GM11168 (cell line): Measurements from ENCODE around the gene AMACR.
"Not testable (repeated sequence)": the region's sequence is repeated elsewhere in the genome, so short reads cannot be mapped to it uniquely, and the experiment has no call there.

Experiments
- in situ Hi-C: fragments of 300-500 bp; cut with MboI; formaldehyde crosslinking; loops from one replicate; pipeline ENCODE4 v1.12.0; 2022; ENCODE audit warnings: low sequenced_read_pairs; ENCODE audit not compliant: unreplicated experiment

Gene AMACR

GRCh38 chr5:34038838-34039237 lies 31.0 kb upstream of the AMACR start:
- in situ Hi-C loops, result no loop called here

DNA sequence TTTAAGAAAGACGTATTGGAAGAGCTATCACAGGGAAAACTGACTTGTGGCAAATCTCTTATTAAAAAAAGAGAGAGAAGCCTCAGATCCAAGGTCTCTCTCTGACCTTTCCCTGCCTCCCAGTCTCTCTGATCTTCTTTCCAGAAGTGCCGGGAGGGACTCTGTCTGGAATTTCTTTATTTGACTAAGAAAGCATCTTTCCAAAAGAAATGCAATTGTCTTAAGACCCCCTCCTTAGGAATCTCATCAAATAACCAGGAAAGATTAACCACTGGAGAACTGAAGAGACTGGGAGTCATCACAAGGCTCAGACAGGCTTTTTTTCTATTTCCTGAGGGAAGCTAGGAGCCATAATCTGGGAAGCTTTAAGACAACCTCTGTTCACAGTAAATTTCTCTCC lies 30.5 kb upstream of the AMACR start:
- in situ Hi-C loops, result no loop called here

GRCh38 chr5:34037726-34038125 lies 29.9 kb upstream of the AMACR start:
- in situ Hi-C loops, result no loop called here

GRCh38 chr5:34035756-34036155 lies 27.9 kb upstream of the AMACR start:
- in situ Hi-C loops, result no loop called here

DNA sequence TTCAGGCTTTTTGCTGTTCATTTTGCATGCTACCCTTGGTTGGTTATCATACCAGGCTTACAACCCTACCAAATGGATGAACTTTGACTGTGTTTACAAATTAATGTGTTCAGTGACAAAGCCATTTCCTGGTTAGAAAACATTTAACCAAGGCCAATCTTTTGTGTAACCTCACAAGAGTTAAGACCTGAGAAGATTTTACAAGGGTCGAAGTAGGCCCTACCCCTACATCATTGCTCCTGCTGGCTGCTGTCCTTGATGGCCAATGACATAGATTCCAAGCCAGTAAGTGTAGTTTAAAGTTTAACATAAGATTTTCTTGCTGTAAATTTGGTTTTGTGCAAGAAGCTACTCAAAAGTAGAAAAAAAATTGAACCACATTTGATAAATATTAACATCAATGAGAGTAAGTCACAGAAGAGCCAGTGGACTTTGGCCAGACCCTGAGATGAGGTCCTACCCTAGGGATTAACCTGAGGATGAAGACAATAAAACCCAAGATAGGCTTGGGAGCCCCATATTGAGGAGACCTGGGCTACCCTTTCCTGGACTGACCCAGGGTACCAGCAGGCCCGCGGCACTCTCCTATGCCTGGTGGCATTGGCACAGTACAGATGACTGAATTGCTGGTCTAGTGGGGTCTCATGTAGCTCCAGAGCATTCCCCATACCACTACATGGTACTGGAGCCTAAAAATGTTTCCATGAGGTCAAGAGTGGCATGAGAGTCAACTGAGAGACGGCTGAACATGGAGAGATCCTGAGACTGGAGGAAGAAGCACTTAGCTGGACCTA lies 26.9 kb upstream of the AMACR start:
- in situ Hi-C loops, result no loop called here

GRCh38 chr5:34031966-34032365 lies 24.1 kb upstream of the AMACR start:
- in situ Hi-C loops, result no loop called here

- in situ Hi-C loops, result no loop called here
Measured at GRCh38 chr5:34031117-34031516, 23.3 kb upstream of the AMACR start.

DNA sequence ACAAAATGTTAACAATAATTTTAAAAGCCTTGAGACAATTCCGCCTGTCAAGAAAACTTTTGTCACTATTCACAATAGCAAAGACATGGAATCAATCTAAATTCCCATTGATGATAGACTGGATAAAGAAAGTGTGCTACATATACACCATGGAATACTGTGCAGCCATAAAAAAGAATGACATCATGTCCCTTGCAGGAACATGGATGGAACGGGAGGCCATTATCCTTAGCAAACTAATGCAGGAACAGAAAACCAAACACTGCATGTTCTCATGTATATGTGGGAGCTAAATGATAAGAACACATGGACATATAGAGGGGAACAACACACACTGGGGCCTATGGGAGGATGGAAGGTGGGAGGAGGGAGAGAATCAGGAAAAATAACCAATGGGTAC lies 22.7 kb upstream of the AMACR start:
- in situ Hi-C loops, result not testable (repeated sequence)

- in situ Hi-C loops, result no loop called here
Measured at GRCh38 chr5:34030048-34030447, 22.2 kb upstream of the AMACR start.

DNA sequence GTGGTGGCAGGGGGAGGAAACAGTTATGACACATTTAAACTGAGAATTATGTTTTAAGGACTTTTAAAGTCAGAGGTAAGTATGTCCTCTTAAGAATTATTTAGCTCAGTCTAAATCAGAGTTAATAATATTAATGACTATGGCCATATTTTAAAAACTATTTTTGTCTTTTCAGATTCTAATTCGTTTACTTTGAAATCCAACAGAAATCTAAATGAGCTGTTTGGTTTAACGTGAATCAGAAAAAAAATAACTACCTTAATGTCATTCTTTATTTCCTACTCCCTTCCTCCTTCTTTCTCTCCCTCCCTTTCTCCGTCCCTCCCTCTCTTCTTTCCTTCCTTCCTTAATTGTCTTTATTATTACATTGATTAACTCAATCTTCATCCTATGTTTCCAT lies 20.5 kb upstream of the AMACR start:
- in situ Hi-C loops, result no loop called here

DNA sequence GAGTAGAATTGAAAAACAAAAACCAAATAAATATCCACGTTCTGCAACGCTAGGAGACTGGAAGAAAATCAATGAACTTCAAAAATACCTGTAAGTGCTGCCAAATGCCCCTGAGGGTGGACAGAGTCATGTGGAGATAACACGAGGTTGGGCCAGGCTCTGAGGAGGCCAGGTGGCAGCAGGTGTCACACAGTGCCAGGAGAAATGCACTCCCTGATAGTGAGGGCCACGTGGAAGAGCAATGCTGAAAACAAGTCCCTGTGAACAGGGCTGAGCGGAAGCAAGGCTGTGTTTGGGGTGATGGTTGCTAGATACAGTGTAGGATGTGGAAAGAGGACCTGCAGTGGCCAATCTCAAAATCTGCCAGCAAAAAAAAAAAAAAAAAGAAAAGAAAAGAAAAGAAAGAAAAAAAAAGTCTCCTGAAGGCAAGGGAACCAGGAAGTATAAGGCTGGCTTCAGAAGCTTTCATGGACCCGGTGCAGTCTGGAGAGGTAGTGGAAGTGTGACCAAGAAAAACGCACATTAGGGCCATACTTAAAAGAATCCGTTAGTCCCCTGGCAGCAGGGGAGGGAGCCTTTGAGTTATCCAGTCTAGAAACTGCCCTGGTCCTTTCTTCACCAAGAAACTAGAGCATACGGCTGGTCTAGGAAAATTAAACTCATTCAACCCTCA lies 18.4 kb upstream of the AMACR start:
- in situ Hi-C loops, result no loop called here

DNA sequence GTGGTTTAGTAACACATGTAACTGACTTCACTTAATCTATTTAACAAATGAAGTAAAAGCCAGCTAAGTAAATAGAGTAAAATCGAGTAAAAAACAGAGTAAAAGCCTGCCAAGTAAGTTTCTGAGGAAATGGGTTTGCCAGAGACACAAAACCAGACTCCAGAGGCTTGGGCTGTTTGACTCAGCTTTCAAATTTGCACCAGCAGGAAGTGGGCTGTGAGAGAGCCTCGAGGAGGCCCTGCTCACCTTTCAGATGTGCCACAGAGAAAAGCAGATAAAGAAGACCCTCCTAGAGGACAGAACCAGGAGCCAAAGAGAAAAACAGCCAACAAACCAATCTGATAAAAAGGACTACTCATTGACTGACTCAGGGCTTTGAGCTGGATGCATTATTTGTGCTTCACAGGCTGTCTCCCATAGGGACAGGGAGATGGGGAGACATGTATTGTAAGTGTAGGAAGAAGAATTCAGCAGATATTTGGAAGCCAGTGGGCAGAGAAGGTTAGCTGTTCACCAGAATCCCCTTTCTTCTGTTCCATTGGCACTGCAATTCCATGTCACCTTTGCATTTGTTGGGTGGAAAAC lies 14.4 kb upstream of the AMACR start:
- in situ Hi-C loops, result no loop called here

- in situ Hi-C loops, result no loop called here
Measured at GRCh38 chr5:34021334-34021733, 13.5 kb upstream of the AMACR start.

DNA sequence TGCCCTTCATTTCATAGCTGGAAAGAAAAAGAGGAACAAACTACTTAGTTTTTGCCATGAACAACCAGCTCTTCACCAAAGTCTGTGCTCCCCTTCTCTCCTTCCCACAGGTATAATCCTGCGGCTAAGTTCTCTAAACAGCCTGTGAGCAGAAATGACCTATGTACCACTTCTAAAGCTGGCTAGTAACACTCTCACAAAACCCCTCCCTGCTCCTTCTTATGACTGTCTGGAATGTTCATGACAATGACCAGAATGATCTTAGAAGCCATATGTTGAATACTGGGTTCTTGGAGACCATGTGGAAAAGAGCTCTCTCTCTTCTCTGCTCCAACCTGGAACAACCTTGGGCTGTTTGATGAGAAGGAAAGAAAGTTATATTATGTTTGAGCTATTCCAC lies 12.9 kb upstream of the AMACR start:
- in situ Hi-C loops, result no loop called here

GRCh38 chr5:34017254-34017653 lies 9.4 kb upstream of the AMACR start:
- in situ Hi-C loops, result no loop called here

DNA sequence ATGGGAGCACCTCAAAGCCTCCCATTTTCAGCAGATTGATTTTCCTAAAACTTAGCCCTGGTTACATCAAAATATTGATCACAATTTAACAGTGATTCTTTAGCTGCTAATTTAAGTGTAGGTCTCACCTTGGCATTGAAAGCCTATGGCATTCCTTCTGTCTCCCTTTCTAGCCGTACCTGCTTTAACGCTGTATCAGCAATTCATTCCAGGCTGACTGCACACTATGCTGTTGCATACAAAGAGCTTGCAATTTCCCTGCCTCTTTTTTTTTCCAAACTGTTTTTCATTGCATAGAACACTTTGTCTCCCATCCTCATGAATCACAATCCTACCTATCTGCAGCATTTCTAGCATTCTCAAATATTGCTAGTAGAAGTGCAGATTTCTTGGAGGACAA lies 8.9 kb upstream of the AMACR start:
- in situ Hi-C loops, result no loop called here

DNA sequence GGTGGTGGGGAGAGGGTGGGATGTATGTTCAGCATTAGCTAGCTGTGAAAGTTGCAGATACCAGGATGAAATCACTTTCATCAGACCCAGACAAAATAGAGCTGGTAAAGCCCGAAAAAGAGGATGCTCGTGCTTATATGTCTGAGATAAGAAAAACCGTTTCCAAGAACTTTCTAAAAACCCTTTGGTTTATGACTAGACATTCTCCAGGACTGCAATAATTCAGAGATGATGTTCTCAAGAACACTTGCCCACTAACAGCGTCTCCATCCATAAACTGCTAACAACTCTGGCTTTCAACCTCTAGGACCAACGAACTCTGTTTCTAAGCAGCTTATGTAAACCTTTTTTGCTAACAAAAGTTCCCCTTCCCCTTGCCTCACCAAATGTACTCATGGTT lies 8.4 kb upstream of the AMACR start:
- in situ Hi-C loops, result no loop called here

DNA sequence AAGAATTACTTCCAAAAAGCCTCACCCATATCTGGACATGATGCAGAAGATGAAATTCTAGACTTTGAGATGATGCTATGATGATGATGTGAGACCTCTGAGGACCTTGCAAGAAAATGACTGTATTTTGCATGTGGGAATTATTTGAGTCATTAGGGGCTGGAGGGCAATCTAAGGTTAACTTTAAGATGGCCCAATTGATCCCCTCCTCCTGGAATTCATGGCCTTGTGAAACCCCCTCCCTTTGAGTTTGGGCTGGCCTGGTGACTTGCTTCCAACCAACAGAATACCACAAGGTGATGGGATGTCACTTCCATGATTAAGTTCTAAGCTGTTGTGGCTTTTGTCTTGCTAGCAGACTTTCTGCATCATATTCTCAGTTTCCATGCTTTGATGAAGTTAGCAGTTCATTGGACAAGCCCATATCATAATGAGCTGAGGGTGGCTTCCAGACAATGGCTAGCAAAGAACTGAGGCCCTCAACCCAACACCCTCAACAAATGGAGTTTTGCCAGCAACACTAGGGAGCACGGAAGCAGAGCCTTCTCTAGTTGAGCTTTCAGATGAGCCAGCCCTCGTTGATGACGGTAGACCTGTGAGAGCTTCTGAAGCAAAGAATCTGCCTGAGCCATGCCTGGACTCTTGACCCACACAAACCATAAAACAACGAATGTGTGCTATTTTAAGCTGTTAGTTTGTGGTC lies 7.4 kb upstream of the AMACR start:
- in situ Hi-C loops, result no loop called here

DNA sequence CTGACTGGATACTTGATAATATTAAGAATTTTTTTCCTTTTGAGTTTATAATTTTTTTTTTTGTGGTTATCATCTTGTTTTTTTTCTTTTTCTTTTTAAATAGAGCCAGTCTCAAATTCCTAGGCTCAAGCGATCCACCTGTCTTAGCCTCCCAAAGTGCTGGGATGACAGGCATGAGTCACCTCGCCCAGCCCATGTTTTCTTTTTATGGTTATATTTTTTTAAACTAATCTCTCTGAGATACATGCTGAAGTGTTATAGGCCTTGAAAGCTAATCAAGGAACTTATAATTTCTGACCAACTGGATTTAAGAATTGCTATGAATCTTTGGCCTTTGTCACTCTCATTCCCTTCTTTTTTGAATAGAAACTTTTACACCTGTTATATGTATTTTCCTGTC lies 6.8 kb upstream of the AMACR start:
- in situ Hi-C loops, result no loop called here

DNA sequence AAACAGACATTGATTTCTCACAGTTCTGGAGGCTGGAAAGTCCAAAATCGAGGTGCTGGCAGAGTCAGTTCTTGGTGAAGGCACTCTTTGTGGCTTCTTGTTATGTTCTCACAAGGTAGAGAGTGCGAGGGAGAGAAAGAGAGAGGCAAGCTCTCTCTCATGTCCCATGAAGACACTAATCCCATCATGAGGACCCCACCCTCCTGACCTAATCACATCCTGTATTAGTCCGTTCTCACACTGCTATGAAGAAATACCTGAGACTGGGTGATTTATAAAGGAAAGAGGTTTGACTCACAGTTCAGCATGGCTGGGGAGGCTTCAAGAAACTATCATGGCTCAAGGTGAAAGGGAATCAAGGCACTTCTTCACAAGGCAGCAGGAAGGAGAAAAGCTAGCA lies 5.7 kb upstream of the AMACR start:
- in situ Hi-C loops, result no loop called here

DNA sequence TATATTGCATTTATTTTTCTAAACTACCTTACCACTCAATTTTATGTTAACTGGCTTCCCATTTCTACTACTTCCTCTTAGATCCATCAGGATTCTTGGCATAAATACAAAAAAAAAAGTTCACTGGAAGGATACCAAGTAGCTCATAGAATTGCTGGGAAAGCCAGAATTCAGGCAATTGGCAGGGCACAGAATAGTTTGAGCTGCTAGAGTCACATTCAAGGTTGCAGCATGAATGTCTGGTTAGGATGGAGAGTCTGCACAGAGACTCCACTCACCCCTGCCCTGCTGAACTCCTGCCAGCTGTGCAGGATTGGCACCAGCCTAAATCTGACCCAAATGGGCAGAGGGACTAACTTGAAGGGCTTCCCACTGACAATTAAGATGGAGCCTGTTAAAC lies 4.9 kb upstream of the AMACR start:
- in situ Hi-C loops, result no loop called here
